Measurements from ENCODE around the gene SLC24A3. TPM values are rescaled to one million over a fixed set of nuclear protein-coding genes. Genes with fewer than 3 reads are reported as not detected.

The SLC24A3 gene
- total RNA-seq, 1 donor from 2014 or later, result 0.79 TPM

GRCh38 chr20:19408971-19409370 is 196.5 kb downstream of the SLC24A3 start:
- H3K9me3 Mint-ChIP-seq (ENCODE audit: unreplicated experiment), result no peaks in the 10 kb centered on the region
- H3K4me2 ChIP-seq (ENCODE audit: low read length), result no peak overlapping the region
- H3K9ac ChIP-seq (ENCODE audit: low read length), result no peak overlapping the region
- peaks cover 3% of the 10 kb centered on the region for H3K27me3 Mint-ChIP-seq (ENCODE audit: low read depth, unreplicated experiment)
- no peak overlapping the region for H2AFZ ChIP-seq (ENCODE audit: low read depth, low read length)
- H3K27me3 ChIP-seq (ENCODE audit: insufficient read depth, low read length), result no peaks in the 10 kb centered on the region
- no peak overlapping the region for H3K4me3 Mint-ChIP-seq (ENCODE audit: unreplicated experiment)
- no peaks in the 10 kb centered on the region for H3K79me2 ChIP-seq (ENCODE audit: insufficient read depth, low read length)
- no peak for FAIRE-seq
- H3K27ac Mint-ChIP-seq (ENCODE audit: unreplicated experiment), result no peak overlapping the region
- no peaks in the 10 kb centered on the region for H3K36me3 Mint-ChIP-seq (ENCODE audit: low read depth, unreplicated experiment)
- no peak for DNase-seq (ENCODE audit: low read depth)
- H3K9me3 ChIP-seq (ENCODE audit: insufficient read depth, low read depth, low read length), result no peaks in the 10 kb centered on the region
- no peaks in the 10 kb centered on the region for H3K36me3 ChIP-seq (ENCODE audit: insufficient read depth, low read length)
- H3K4me1 ChIP-seq (ENCODE audit: insufficient read depth, low read length), result no peaks in the 10 kb centered on the region
- no peaks in the 10 kb centered on the region for H4K20me1 ChIP-seq (ENCODE audit: insufficient read depth, low read length)
- no peak overlapping the region for H3K4me3 ChIP-seq (ENCODE audit: insufficient read depth, low read depth, low read length)
- H3K4me1 Mint-ChIP-seq (ENCODE audit: low read depth, unreplicated experiment), result peaks cover 18% of the 10 kb centered on the region
- no peak overlapping the region for H3K27ac ChIP-seq (ENCODE audit: low read depth, low read length)
- no peak for TF ChIP-seq CTCF (IDR thresholded peaks at IDR 0.05; ENCODE audit: insufficient read depth, low read depth, low read length)
- TF ChIP-seq EZH2 (IDR thresholded peaks at IDR 0.05; ENCODE audit: insufficient read depth, low read length), result no peak

- Histone ChIP-seq H4K20me1 (ENCODE audit: insufficient read depth, low read length) (no peaks in the 10 kb centered on the region), H3K27ac (ENCODE audit: low read depth, low read length) (no peak overlapping the region), H3K4me1 (ENCODE audit: insufficient read depth, low read length) (no peaks in the 10 kb centered on the region), H3K9ac (ENCODE audit: low read length) (no peak overlapping the region), H3K79me2 (ENCODE audit: insufficient read depth, low read length) (no peaks in the 10 kb centered on the region), H3K27me3 (ENCODE audit: insufficient read depth, low read length) (no peaks in the 10 kb centered on the region), H3K4me3 (ENCODE audit: insufficient read depth, low read depth, low read length) (no peak overlapping the region), H3K4me2 (ENCODE audit: low read length) (no peak overlapping the region), H3K36me3 (ENCODE audit: insufficient read depth, low read length) (no peaks in the 10 kb centered on the region), H2AFZ (ENCODE audit: low read depth, low read length) (no peak overlapping the region), H3K9me3 (ENCODE audit: insufficient read depth, low read depth, low read length) (no peaks in the 10 kb centered on the region)
- H3K4me3 Mint-ChIP-seq (ENCODE audit: unreplicated experiment), result no peak overlapping the region
- FAIRE-seq, result no peak
- TF ChIP-seq CTCF (IDR thresholded peaks at IDR 0.05; ENCODE audit: insufficient read depth, low read depth, low read length) (no peak), EZH2 (IDR thresholded peaks at IDR 0.05; ENCODE audit: insufficient read depth, low read length) (no peak)
- H3K9me3 Mint-ChIP-seq (ENCODE audit: unreplicated experiment), result no peaks in the 10 kb centered on the region
- H3K36me3 Mint-ChIP-seq (ENCODE audit: low read depth, unreplicated experiment), result no peaks in the 10 kb centered on the region
- peaks cover 2% of the 10 kb centered on the region for H3K27me3 Mint-ChIP-seq (ENCODE audit: low read depth, unreplicated experiment)
- H3K4me1 Mint-ChIP-seq (ENCODE audit: low read depth, unreplicated experiment), result peaks cover 4% of the 10 kb centered on the region
- DNase-seq (ENCODE audit: low read depth), result no peak
- H3K27ac Mint-ChIP-seq (ENCODE audit: unreplicated experiment), result no peak overlapping the region
These were observed 199.4 kb downstream of the SLC24A3 start for GRCh38 chr20:19411811-19412210.

GRCh38 chr20:19412254-19412653 is 199.8 kb downstream of the SLC24A3 start:
- no peaks in the 10 kb centered on the region for H3K9me3 Mint-ChIP-seq (ENCODE audit: unreplicated experiment)
- FAIRE-seq, result no peak

More at GRCh38 chr20:19412254-19412653, 199.8 kb downstream of the SLC24A3 start:
- Histone ChIP-seq H3K4me3 (ENCODE audit: insufficient read depth, low read depth, low read length) (no peak overlapping the region), H3K79me2 (ENCODE audit: insufficient read depth, low read length) (no peaks in the 10 kb centered on the region), H3K27me3 (ENCODE audit: insufficient read depth, low read length) (no peaks in the 10 kb centered on the region), H3K36me3 (ENCODE audit: insufficient read depth, low read length) (no peaks in the 10 kb centered on the region), H4K20me1 (ENCODE audit: insufficient read depth, low read length) (no peaks in the 10 kb centered on the region), H3K4me1 (ENCODE audit: insufficient read depth, low read length) (no peaks in the 10 kb centered on the region), H3K9ac (ENCODE audit: low read length) (no peak overlapping the region), H3K27ac (ENCODE audit: low read depth, low read length) (no peak overlapping the region), H2AFZ (ENCODE audit: low read depth, low read length) (no peak overlapping the region), H3K4me2 (ENCODE audit: low read length) (no peak overlapping the region), H3K9me3 (ENCODE audit: insufficient read depth, low read depth, low read length) (no peaks in the 10 kb centered on the region)
- no peak for TF ChIP-seq EZH2 (IDR thresholded peaks at IDR 0.05; ENCODE audit: insufficient read depth, low read length)
- TF ChIP-seq CTCF (IDR thresholded peaks at IDR 0.05; ENCODE audit: insufficient read depth, low read depth, low read length), result no peak
- Mint-ChIP-seq H3K36me3 (ENCODE audit: low read depth, unreplicated experiment) (no peaks in the 10 kb centered on the region), H3K4me1 (ENCODE audit: low read depth, unreplicated experiment) (peaks cover 4% of the 10 kb centered on the region), H3K4me3 (ENCODE audit: unreplicated experiment) (no peak overlapping the region), H3K27me3 (ENCODE audit: low read depth, unreplicated experiment) (peaks cover 2% of the 10 kb centered on the region), H3K27ac (ENCODE audit: unreplicated experiment) (no peak overlapping the region)
- no peak for DNase-seq (ENCODE audit: low read depth)

All from astrocyte (in vitro differentiated cells and primary cell).